Stimulated activated CD4-positive, alpha-beta T cell treated with anti-CD3 and anti-CD28 coated beads, TNF-alpha, amount 100 ng/mL, for 4 hours (primary cell): Measurements from ENCODE around the gene CTDSP1.
A peak's percentile ranks its signal among the peaks of the same experiment; 100 is the strongest.

Experiments
- DNase-seq, 3 experiments: peaks; one replicate each; pipeline ENCODE4 v3.0.0-alpha.2; 2020; ENCODE audit warnings: low read depth in 3 of 3

The CTDSP1 gene

GRCh38 chr2:218383892-218384519 is 15.7 kb upstream of the CTDSP1 start:
- no peak for DNase-seq

DNA sequence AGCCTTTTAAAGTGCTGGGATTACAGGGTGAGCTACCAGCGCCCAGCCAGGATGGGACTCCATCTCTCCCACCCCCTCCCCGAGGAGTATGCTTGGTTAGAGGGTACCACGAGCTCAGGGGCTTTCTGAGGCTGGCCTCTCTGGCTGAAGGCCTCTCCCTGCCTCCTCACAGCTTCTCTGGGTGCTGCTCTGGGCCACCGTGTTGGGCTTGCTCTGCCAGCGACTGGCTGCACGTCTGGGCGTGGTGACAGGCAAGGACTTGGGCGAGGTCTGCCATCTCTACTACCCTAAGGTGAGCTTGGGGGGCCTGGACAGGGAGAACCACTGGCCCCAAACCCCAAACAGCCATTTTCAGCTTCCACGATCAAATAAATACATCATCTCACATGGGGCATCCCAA is 14.7 kb upstream of the CTDSP1 start:
- no peak for DNase-seq

DNA sequence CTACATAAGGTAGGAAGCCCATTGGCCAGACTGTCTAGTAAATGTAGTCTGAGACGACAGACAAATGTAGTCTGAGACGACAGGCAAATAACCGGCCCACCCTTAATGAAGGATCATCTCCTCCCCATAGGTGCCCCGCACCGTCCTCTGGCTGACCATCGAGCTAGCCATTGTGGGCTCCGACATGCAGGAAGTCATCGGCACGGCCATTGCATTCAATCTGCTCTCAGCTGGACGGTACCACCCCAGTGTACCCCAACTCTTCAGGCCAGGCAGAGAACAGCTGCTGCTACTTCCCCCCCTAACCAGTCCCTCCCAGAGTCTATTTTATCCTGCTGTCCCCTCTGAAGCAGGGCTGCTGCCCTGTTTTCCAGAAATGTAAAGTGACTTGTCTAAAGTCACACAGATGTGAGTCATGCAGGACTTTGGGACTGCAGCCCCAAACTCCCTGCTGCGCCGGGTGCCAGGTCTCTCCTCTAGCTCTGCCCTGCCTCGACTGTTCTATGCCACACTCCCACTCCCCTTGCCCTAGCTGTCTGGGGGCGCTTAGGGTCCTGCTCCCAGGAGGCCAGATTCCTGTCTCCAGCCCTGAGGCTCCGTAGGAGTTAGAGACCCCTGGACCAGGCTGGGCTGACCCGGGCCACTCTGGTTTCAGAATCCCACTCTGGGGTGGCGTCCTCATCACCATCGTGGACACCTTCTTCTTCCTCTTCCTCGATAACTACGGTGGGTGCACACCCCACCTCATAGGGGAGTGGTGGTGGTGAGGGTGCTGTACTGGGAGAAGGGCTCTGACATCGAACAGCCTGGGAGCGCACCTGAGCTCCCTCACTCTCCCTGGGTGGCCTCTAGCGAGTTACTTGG is 12.9 kb upstream of the CTDSP1 start:
- DNase-seq, result no peak

GRCh38 chr2:218387369-218388194 is 12.1 kb upstream of the CTDSP1 start:
- DNase-seq, result no peak

GRCh38 chr2:218389333-218390150 is 10.1 kb upstream of the CTDSP1 start:
- DNase-seq, result no peak

DNA sequence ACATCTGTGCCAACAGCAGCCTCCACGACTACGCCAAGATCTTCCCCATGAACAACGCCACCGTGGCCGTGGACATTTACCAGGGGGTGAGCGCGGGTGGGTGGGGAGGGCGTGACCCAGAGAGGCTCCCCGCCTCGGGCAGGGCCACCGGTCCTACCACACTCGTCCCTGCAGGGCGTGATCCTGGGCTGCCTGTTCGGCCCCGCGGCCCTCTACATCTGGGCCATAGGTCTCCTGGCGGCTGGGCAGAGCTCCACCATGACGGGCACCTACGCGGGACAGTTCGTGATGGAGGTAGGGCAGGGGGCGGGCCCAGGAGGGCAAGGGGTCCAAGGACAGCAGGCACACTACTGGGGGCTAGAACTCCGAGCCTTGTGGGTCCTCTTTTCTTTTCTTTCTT is 8.5 kb upstream of the CTDSP1 start:
- no peak for DNase-seq

- no peak for DNase-seq
These were observed 7.2 kb upstream of the CTDSP1 start for GRCh38 chr2:218392459-218392858.

GRCh38 chr2:218392891-218393462 is 6.7 kb upstream of the CTDSP1 start:
- DNase-seq, result no peak

DNA sequence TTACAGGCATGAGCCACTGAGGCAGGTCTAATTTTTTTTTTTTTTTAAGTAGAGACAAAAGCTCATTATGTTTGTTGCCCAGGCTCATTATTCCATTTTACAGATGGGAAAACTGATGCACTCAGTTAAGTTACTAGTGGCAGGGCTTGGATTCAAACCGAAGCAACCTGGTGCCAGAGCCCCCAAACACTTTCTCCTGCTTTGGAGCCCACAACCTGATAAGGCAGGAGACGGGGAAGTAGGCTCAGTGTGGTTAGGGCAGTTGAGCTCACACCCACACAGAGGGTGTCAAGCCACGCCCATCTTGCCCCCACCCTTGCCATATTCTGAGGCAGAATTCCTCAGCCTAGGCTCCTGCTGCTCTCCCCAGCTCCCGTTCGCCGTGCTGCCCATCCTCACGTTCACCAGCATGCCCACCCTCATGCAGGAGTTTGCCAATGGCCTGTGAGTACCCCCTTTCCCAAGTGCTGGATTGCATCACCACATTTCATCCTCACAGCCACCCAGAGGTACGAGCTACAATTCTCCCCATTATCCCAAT is 5.8 kb upstream of the CTDSP1 start:
- no peak for DNase-seq

DNA sequence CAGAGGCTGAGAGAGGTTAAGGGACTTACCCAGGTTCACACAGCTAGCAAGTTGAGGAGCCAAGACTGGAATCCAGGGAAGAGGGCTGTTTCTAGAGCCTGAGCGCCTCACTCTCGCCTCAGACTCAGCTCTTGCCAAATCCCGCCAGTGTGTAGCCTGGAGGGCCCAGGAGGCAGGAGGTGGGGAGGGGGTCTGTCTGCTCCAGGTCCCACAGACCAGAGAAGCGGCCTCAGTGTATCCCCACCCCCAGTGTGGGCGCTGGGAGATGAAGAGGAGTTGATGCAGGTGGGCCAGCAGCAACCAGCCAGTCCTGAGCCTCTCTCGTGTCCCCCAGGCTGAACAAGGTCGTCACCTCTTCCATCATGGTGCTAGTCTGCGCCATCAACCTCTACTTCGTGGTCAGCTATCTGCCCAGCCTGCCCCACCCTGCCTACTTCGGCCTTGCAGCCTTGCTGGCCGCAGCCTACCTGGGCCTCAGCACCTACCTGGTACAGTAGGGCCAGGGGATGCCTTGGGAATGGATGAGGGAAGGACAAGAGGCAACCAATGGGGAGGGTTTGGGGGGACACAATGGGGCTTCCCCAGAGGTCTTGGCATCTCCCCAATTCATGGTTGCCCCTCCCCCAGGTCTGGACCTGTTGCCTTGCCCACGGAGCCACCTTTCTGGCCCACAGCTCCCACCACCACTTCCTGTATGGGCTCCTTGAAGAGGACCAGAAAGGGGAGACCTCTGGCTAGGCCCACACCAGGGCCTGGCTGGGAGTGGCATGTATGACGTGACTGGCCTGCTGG is 5.2 kb upstream of the CTDSP1 start:
- DNase-seq, result no peak

DNA sequence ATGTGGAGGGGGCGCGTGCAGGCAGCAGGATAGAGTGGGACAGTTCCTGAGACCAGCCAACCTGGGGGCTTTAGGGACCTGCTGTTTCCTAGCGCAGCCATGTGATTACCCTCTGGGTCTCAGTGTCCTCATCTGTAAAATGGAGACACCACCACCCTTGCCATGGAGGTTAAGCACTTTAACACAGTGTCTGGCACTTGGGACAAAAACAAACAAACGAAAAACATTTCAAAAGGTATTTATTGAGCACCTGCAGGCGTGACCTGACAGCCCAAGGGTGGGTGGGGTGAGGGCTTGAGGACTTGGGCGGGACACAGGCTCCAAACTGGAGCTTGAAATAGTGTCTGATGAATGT is 4.6 kb upstream of the CTDSP1 start:
- no peak for DNase-seq

DNA sequence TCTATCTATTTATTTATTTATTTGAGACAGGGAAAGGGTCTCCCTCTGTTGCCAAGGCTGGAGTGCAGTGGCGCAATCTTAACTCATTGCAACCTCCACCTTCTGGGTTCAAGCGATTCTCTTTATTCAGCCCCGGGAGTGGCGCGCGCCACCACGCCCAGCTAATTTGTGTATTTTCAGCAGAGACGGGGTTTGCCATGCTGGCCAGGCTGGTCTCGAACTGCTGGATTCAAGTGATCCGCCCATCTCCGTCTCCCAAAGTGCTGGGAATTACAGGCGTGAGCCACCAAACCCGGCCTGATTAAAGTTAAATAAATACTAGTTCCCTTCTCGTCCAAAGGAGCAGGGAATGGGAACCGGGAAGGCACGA is 4.2 kb upstream of the CTDSP1 start:
- DNase-seq, result no peak

DNA sequence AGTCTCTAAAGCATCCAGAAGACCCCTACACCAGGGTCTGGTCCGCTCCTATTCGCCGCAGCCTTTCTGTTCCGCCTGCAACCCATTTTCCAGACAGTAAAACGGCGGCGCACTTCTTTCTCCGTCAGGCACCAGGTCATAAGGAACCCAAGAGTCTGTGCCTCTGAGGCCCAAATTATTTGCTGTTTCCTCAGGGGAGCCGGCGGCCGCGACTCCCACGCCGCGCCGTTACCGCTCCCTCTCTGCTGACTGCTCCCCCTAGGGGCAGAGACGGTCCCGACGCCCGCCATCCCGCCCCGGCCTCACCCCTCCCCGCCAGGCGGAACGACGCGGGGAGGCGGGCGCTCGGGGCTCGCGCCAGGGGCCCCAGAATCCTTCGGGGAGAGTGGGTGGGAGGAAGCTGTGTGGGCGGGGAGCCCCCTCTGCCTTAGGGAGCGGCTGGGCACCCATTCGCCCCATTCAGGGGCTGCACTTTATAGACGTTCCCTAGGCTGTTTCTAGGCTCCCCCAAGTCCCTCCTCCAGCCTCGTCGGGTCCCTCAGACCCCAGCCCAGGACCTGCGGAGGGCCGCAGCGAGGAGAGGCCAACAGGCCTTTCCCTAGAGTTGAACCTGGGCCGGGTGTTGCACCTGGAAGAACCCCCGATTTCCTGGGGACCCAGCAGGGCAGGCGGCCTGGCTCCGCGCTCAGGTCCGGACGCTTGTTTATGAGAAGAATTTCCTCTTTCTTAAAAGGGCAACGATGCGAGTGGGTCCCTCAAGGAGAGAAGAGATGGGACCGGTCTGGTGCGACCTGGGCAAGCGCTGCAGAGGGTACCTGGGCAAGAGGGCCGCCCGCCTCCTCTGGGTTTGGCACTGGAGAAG is 3.6 kb upstream of the CTDSP1 start:
- peak; percentile 86 to 92 (median 90) for DNase-seq

DNA sequence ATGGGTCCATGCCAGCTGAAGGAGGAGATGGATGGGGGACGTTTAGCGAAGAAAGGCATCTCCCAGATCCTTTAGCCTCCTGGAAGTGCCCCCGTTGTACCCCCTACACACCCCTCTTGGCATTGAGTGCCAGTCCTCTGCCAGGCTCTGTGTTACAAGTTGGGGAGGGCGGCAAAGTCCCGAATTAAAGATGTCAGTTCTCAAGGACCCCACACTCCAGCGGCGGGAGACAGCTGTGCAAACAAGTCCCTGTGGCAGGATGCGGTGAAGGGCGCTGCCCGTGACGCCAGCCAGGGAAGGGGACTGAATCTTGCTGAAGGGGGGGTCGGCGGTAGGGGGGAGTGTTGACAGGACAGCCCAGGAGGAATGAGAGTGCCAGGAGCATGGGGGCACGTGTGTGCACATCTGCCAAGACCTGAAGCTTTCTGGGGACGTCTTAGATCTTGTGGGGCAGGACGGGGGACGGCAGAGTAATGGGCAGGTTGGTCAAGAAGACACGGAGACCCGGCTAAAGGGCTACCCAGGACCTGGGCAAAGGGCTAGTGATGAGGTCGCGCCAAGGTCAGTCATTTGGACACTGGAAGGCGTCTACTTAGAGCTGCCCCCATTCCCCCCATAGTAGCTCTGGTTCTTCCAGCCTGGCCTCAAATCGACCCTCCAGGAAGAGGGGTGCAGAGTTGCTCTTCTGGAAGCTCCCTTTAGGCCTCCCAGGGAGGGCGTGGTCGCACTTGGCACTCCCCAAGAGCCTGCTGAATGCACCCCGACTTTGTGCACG is 2.8 kb upstream of the CTDSP1 start:
- no peak for DNase-seq

DNA sequence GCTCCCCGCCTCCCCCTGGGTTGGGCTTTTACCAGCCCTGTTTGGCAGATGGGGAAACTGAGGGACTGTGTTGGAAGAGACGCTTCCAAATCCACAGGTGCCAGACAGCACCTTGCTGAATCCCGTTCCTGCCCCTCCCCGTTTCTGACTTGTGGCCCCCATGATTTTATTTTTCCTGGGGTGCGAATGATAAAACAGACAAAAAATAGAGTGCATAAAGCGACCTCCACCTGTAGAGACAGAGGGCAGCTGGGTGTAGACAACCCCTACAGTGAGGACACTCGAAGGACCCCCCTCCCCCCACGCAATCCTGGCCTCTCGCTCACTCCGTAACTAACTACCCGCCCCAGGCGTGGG is 2.2 kb upstream of the CTDSP1 start:
- no peak for DNase-seq

DNA sequence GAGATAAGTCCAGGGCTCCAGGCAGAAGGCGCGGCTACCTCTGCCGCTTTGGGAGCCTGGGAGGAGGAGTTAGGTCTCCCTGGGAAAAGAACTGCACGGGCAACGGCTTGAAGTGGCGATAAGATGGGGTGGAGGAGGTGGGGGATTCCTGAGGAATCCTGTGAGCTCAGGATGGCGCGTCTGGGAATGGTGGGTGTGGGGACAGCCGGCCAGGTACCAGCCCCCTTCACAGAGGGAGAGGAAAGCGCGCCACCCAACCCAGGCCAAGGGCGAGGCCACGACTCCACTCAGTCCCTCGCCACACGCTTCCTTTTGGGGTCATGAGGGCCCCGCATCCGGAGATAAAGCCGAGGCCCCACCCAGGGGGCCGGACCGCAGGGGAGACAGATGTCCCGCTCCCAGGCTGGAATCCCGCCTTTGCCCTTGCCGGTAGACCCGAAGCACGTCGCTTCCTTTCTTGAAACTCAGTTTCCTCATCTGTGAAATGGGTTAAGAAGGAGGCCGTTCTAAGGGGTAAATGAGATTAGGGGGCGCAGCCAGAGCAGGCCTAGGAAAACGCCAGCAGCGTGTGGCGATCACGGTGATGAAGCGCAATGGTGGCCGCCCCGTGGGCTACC is 1.7 kb upstream of the CTDSP1 start:
- no peak for DNase-seq

- DNase-seq, result peak in 2 of 3 experiments; percentile 39 to 41
These were observed 954 bp upstream of the CTDSP1 start for GRCh38 chr2:218398437-218399390.
